HG03575 (cell line): ENCODE results near the gene PCGF1.

Experiments used
- ATAC-seq: cut with Tn5 transposase; IDR thresholded peaks from one replicate; pipeline ENCODE4 v1.9.1; 2021; ENCODE audit not compliant: unreplicated experiment, insufficient number of reproducible peaks, low FRiP score; ENCODE audit errors: extremely low read depth

The PCGF1 gene

DNA sequence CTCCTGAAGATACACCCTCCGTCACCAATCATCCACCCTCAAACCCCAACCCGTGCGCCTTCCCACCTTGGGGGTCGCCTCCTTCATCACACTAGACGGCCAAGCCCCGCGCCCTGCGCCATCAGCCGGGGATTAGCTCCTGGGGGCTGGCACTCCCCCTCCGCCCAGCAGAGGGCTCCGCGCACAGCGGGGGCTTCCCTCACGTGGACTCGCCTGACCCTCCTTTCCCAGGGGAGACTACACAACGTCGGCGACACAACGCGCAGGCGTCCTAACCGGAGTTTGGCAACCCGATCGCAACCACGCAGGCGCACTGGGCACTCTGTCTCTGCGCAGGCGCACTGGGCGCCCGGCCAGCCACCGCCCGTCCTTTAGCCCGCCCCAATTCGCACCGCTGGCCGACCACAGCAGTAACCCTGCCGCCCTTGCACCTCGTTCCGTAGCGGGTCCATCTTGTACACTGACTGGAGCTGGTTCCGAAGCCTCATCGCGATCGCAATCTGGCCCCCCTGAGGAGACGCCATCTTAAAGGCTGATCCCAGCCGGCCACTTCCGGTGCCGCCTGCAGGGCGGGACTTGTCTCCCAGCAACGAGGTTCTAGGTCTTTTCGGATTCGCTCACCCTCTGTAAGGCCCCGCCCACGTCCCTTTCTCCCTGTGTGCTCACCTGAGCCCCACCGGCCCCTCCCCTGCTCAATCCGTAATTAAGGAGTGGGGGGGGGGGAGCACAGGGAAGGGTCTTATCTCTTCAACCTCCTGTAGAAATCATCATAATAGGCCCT is at the start of gene PCGF1:
Gene PCGF1 (minus strand): TSS at position 551 of the 781 bp plus-strand sequence. CDS start 27 bp downstream, at position 524.
- ATAC-seq, result peak; percentile 80

DNA sequence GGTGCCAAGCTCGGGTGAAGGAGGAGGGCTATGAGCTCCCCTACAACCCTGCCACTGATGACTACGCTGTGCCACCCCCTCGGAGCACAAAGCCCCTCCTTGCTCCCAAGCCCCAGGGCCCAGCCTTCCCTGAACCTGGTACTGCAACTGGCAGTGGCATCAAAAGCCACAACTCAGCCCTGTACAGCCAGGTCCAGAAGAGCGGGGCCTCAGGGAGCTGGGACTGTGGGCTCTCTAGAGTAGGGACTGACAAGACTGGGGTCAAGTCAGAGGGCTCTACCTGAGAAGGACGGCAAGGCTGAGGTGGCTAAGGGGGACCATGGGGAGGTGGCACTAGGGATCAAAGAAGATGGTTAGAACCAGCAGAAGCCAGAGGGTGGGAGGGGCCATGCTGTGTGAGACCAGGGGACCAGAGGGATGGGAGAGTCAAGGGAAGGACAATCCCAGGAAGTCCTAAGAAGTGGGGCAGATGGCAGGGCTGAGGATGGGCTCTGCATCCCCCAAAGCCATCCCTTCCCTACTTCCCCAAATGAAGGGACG is 49.4 kb upstream of the PCGF1 start:
- no peak for ATAC-seq

DNA sequence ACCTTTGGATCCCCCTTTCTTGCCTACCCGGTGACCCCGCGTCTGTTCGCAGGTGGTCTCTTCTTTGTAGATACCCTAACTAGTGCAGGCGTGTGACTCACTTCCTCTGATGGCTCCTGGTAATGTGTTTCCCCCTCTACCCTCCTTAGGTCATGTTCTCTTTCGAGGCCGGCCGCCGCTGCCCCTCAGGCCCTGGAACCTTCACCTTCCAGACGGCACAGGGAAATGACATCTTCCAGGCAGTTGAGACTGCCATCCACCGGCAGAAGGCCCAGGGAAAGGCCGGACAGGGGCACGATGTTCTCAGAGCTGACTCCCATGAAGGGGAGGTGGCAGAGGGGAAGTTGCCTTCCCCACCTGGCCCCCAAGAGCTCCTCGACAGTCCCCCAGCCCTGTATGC is 48.7 kb upstream of the PCGF1 start:
- ATAC-seq, result no peak

DNA sequence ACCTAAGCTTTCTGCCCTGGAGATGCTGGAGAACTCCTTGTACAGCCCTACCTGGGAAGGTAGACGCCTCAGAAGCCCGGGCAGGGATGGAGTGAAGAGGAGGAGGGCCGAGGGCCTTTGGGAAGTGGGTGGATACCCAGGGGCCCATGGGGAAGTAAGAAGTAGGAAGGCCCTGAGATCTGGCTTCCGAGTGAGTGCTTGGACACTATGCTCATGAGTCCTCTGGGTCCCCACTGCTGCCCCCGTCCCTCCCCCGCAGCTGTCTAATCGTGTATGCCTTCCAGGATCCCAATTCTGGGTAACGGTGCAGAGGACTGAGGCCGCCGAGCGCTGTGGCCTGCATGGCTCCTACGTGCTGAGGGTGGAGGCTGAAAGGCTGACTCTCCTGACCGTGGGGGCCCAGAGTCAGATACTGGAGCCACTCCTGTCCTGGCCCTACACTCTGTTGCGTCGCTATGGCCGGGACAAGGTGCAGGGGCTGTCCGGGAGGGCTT is 48.2 kb upstream of the PCGF1 start:
- ATAC-seq, result no peak

DNA sequence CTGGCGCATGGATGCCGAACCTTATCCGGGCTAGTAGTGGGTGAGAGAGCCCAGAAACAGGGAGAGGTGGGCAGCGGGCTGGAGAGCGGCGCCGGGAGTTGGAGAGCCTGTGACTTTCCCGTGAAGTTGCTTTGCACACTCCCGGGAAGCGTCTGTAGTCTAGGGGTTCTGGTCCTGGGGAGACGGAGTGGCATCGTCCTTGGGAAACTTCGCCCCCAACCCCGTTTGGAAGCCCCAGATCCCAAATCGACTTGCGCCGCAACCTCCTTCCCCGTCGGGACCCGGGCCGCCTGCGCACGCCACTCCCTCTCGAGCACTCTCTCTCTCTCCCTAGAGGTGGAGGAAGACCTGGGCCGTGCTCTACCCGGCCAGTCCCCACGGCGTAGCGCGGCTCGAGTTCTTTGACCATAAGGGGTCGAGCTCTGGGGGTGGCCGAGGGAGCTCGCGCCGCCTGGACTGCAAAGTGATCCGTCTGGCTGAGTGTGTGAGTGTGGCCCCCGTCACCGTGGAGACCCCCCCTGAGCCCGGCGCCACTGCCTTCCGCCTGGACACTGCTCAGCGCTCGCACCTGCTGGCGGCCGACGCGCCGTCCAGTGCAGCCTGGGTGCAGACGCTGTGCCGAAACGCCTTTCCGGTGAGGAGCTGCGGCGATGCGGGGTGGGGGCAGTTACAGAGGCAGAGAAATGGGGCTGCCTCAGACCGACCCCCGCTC is 47.5 kb upstream of the PCGF1 start:
- ATAC-seq, result no peak

DNA sequence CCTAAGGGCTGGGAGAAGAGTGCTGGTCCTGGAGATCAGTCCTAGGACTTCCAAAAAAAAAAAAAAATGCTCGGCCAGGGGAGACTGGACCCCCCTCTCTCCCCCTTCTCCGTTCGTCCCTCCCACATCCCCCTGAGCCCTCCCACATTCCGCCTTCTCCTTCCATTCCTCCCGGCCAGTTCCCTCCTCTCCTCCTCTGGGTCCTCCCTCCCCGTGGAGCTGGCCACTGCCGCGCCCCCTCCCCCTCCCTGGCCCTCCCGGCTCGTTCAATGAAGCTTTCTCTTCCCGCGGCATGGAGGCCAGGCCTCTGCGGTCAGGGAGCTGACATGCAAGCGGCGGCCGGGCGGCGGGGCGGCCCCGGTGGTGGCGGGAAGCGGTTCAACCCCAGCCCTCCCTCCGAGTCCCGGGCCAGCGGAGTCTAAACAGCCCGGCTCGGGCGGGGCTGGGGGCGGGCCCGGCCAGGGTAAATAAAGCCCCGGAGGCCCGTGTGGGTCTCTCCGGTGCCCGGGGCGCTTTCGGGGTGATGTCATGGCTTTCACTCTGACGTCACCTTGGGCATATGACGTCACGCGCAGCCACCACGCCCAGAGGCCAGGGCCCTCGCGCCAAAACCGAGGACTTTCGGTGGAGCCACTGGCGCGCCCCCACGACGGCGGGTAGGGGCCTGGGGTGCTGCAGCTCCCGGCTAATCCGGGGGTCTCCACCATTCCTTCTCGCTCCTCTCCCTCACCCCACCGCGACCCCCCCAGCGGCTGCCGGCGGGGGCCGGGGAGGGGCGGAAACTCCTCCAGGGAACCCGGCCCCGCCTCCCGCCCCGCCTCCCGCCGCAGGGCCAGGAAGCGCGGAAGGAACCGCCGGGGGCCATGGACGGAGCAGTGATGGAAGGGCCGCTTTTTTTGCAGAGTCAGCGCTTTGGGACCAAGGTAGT is 46.7 kb upstream of the PCGF1 start, which contains the start of the genes DOK1 and LOXL3:
Gene DOK1 (plus strand): TSS at position 829 of the 928 bp plus-strand sequence. CDS start 35 bp downstream, at position 864.
Gene LOXL3 (minus strand): TSS at position 51 of the 928 bp plus-strand sequence. CDS start 1,308 bp downstream, outside the sequence.
- ATAC-seq, result no peak

DNA sequence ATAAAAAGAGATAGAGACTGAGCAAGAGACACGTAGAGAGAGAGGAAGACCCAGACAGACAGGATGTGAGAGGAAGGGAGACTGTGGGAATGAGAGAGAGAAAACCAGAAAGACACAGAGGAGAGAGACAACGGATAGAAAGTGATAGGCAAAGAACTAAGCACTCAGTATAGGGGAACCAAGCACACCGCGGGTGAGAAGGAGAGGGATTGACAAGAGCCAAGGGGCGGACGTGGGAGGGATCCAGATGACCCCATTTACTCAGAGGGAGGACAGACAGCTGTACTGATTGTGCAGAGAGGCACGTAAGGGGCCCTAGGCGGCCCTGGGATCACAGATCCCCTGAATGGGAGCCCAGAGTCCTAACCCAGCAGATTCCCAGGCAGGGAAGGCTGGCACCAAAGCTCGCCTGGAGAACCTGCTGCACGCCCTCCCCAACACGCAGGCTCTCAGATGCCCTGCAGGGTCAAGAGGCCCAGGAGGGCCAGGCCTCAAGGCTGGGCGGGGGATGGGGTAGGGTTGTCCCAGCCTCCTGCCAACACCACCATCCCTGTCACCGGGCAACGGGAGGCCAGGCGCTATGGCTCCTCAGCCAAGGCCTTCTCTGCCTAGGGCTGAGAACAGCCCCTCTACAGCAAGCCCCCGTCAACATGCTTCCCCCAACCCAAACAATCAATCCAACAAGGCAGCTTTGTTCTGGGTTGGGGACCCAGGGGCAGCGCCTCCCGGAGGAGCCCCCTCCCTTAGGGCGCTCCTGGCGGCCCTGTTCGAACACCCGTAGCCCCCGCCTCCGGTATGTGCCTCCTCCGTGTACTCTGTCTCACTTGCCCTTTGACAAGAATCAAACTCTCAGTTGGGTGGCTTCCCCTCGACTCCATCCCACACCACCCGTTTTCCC is 45.7 kb upstream of the PCGF1 start:
- no peak for ATAC-seq

DNA sequence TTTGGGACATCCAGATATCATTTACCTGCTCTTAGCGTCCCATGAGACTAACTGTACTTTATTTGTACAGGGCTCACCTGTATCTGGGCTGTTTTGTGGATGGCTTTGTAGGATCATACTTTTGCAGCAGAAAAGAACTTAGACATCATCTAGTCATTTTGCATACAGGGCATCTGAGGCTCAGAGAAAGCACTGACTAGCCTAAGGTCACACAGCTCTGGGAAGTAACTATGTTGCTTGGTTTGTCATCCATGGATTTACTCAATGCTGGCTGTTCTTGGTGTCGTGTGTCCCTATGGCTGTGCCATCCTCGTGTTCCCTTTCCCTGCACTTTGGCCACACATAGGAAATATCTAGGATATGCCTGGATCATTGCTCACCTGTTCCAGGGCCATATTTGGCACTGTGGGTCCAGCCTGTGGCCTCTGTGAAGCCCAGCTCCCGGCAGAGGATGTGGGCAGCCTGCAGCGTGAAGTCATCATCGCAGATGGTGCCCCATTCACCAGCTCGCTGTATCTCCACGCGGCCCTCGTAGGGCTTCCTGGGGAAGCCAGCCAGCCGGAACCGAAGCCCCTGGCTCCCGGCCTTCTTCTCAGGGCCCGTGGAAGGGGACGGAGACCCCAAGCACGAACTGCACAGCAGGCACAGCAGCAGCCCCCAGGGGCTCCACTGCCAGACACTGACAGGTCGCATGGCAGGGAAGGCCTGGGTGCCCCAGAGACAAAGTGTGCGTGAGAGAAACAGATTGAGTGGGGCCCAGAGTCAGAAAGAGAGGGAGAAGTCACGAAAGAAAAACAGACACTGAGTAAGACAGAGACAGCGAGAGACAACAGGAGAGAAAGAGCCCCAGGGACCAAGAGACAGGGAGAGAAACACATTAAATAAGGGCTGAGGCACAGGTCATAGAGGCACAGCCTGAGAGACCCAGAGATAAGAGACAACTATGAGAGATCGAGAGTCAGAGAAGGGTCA is 44.7 kb upstream of the PCGF1 start:
- no peak for ATAC-seq

DNA sequence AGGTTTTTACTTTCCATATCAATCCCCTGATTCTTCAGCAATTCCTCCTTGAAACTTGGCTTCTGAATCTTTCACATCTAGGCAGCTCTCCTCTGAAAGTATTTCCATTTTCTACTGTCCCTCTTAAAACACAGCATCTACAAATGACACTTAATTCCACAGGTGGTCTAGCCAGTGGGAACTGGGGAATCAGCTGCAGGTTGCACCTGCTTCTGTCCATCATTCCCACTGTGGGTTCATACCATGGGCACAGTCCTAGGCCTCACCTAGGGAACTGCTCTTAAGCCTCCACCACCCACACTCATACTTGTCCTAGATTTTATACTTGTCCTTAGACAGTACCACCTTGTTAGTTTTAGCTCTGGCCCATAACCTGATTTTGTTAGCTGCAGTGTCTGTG is 44.0 kb upstream of the PCGF1 start:
- no peak for ATAC-seq

DNA sequence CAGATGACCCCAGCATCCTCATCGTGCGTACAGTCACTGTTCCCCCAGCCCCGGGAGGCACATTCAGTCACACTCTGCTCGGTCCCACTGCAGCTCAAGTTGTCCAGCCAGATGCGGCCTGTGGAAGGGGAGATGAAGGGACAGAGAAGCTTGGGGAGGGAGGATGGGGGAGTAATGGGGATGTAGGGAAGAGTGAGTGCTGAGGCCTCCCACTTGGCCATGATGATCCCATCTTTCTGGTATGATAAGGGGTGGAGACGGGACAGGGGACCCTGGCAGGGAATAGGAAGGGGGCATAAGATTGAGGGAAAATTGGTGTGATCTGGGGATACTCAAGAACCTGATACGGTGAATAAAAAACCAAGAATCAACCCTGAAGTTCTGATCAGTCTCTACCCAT is 42.7 kb upstream of the PCGF1 start:
- ATAC-seq, result no peak

DNA sequence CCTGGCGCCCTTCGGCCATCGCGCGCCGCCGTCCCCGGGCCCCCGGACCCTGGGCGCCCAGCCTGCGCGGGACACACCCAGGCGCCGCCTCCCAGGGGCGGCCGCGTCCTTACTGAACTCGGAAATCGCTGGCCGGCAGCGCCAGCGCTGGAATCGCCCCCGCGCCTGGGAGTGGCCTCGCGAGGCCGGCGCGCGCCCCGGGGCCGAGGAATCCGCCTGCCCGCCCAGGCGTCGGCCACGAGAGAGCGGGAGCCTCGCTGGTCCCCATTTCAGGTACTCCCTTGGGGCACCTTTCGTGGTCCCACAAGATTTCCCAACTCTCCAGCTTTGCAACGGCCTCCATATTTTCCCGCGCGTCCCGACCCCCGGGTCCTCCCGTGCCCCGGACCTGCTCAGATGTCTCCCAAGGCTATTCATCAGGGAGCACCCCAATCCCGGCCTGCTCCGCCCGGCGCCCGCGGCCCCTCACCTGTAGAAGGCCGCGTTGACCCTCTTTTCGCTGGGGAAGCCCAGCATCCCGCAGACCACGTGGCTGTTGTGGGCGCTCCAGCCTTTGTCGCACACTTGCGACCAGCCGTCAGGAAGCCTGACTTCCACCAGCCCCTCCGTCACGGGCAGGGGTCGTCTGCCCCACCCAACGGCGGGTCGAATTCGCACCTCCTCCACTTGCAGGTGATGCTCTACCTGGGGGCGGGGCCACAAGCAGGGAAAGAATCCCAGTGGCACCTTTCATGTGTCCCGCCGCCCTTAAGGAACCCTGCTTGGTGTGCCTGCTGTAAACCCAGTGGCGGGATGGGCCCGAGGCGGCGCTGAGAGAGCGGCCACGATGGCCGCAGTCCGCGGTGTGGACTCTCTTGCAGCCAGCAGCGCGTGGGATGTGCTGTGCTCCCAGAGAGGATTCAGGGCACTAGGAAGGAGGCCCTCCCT is 41.7 kb upstream of the PCGF1 start:
- no peak for ATAC-seq

DNA sequence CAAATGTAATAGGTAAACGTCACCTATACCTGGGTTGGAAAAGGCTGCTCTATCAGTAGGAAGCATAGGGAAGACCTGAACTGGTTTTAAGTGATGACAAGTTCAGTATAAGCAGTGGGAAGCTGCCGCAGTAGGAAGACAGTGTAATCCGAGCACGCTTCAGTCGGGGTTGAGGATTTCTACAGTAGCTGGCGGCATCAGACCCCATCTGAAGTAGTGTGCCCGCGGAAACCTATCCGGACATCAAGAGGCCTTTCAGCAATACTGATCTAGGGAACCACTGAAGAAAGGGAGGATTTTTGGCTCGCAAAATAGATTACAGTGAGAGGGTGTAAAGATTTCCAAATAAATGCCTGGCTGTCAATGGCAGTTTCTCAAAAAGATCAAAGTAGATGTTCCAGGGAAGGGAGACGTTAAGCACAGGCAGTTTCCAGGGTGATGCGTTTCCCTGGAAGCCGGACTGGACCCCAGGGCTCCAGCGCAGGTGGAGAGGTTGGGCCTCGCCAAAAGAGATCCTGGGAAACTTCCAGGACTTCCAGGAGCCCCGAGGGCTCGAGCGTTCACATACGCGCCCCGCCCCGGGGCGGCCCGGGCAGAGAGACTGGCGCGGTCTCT is 40.9 kb upstream of the PCGF1 start:
- no peak for ATAC-seq

DNA sequence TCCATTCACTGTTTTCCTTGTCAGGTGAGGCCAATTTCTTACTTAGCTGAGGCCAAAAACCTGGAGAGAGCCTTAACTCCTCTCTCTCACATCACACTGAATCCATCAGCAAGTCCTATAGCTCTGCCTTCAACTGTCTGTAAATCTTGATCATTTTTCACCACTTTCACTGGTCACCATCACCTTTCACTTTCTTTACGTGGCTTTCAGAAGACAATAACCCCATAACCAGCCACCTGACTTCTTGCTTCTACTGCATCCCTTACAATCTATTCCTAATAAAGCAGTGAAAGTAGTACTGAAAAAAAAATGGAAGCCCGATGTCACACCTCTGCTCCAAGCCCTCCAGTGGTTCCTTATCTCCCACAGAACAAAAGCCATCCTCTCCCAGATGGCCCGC is 38.5 kb upstream of the PCGF1 start:
- ATAC-seq, result no peak

DNA sequence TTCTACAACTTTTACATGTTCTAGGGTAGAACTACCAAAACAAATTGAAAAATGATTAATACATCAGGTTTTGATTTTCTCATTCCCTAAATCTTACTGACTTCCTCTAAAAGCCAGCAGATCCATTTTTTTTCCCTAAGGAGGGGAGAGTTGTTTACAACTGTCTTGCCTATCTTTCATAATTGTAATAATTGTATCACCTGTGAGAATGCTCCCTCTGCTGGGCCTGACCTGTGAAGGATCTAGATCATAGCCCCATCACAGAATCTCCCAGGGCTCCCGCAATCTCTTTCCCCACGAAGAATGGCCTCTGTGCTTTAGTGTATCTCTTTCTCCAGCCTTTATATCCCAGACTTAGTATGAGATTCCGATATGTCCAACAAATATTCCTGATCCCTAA is 37.1 kb upstream of the PCGF1 start:
- ATAC-seq, result no peak

DNA sequence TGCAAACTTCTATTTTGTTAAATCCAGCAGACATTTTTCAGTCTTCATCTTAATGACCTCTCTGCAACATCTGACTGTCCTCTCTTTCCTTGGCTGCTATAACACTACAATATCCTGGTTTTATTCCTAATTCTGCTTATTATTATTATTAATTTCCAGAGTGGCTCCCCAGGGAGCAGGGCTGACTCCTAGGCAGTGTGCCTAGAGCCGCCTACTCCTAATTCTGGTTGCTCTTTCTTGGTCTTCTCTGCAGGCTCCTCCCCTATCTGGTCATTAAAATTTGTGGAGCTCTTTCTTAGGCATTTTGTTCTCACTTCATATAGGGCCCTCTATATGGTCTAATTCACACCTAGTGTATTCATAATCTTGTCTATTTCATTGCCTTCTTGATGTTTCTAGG is 35.5 kb upstream of the PCGF1 start:
- no peak for ATAC-seq
